ENCODE results near the gene TRAF2.

TRAF2 gene

GRCh38 chr9:136857581-136858412 lies 28.5 kb upstream of the TRAF2 start:
- Histone ChIP-seq H3K36me3 (replicated peaks) (peaks cover 26% of the 10 kb centered on the region), H3K27me3 (replicated peaks) (no peaks in the 10 kb centered on the region), H3K27ac (no peak overlapping the region), H3K4me3 (ENCODE audit: low read depth, low read length) (no peak overlapping the region)
- in situ Hi-C loops (cut with HindIII; ENCODE audit: low pct_ligation_motif_present, low sequenced_read_pairs), result no loop called here
- no peak for TF ChIP-seq CTCF (IDR thresholded peaks at IDR 0.05; ENCODE audit: low read depth, low read length, missing control alignments)
- no peak for DNase-seq

- Histone ChIP-seq H3K27ac (no peak overlapping the region), H3K4me3 (ENCODE audit: low read depth, low read length) (no peak overlapping the region), H3K36me3 (replicated peaks) (peaks cover 31% of the 10 kb centered on the region), H3K27me3 (replicated peaks) (no peaks in the 10 kb centered on the region)
- no peak for TF ChIP-seq CTCF (IDR thresholded peaks at IDR 0.05; ENCODE audit: low read depth, low read length, missing control alignments)
- in situ Hi-C loops (cut with HindIII; ENCODE audit: low pct_ligation_motif_present, low sequenced_read_pairs), result no loop called here
- no peak for DNase-seq
Measured at GRCh38 chr9:136858452-136858843, 27.9 kb upstream of the TRAF2 start.

GRCh38 chr9:136858844-136859757 lies 27.2 kb upstream of the TRAF2 start:
- H3K36me3 ChIP-seq (replicated peaks), result peaks cover 35% of the 10 kb centered on the region
- in situ Hi-C loops (cut with HindIII; ENCODE audit: low pct_ligation_motif_present, low sequenced_read_pairs), result no loop called here
- no peak for DNase-seq
- H3K27ac ChIP-seq, result no peak overlapping the region
- TF ChIP-seq CTCF (IDR thresholded peaks at IDR 0.05; ENCODE audit: low read depth, low read length, missing control alignments), result no peak
- no peak overlapping the region for H3K4me3 ChIP-seq (ENCODE audit: low read depth, low read length)
- no peaks in the 10 kb centered on the region for H3K27me3 ChIP-seq (replicated peaks)

GRCh38 chr9:136860529-136860928 lies 25.8 kb upstream of the TRAF2 start:
- TF ChIP-seq CTCF (IDR thresholded peaks at IDR 0.05; ENCODE audit: low read depth, low read length, missing control alignments), result no peak
- H3K27me3 ChIP-seq (replicated peaks), result no peaks in the 10 kb centered on the region
- H3K36me3 ChIP-seq (replicated peaks), result peaks cover 35% of the 10 kb centered on the region
- no peak for DNase-seq
- in situ Hi-C loops (cut with HindIII; ENCODE audit: low pct_ligation_motif_present, low sequenced_read_pairs), result no loop called here
- no peak overlapping the region for H3K4me3 ChIP-seq (ENCODE audit: low read depth, low read length)
- H3K27ac ChIP-seq, result no peak overlapping the region

GRCh38 chr9:136860933-136861873 lies 25.1 kb upstream of the TRAF2 start:
- Histone ChIP-seq H3K27me3 (replicated peaks) (no peaks in the 10 kb centered on the region), H3K4me3 (ENCODE audit: low read depth, low read length) (no peak overlapping the region), H3K27ac (no peak overlapping the region), H3K36me3 (replicated peaks) (peaks cover 35% of the 10 kb centered on the region)
- in situ Hi-C loops (cut with HindIII; ENCODE audit: low pct_ligation_motif_present, low sequenced_read_pairs), result no loop called here
- TF ChIP-seq CTCF (IDR thresholded peaks at IDR 0.05; ENCODE audit: low read depth, low read length, missing control alignments), result no peak
- DNase-seq, result no peak

All from brain microvascular endothelial cell (primary cell).